ENCODE results near the gene GABRR3. TPM values are rescaled to one million over a fixed set of nuclear protein-coding genes. Genes with fewer than 3 reads are reported as not detected.

GABRR3 gene
- total RNA-seq, 1 experiment from 2014 or later = not detected

DNA sequence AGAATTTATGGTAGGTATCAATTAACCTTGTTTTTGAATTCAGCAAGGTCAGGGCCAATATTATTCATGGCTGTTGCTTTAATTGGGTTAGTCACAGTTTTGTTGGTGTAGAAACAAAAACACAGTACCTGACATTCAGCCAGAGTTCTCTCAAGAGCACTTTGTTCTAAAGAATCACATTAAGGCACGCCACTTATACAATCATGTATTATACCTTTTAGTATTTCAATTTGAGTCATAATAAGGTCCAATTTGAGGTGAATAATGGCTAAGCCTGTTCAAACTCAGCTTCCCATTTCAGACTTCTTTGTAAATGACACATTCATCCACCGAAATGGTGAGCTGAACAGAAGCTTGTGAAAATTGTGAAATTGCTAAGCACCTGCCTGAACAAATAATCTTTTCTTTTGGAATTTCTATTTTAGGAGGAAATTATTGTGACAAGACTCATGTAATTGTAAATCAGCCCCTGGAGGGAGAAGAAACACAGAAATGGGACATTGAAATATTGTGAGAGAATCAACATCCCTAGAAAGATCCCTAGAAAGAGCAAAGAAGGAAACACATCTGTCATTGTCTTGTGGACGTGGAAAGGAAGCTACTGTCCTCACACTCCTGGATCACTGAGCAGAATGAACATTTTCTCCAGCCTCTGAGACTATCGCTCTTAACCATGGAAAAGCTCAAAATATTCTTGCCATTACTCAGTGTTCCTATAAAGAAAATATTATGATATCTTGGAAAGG is 92.1 kb downstream of the GABRR3 start:
- CTCF ChIA-PET = no interaction called here

DNA sequence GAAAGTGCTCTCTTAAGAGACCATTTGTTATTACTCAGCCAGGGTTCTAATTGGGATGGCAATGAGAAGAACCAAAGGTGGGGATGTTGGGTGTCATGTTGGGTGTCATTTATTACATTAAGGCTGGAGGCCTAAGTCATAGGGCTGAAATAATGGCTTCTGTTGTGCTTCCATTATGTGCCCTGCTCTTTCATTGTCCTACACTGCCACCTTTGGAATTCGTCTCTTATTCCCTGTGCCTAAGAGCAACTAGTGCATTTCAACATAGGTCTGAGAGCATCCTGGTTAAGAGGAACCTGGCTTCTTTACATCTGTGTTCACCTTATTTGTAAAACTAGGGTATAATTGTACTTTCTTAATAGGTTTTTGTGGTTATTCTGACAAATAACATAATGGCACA is 95.1 kb downstream of the GABRR3 start:
- in situ Hi-C loops (cut with HindIII; ENCODE audit: low pct_unique_long_range_greater_than_20kb, low sequenced_read_pairs) = no loop called here

More for the DNA sequence above, 92.1 kb downstream of the GABRR3 start:
- POLR2A ChIA-PET = no interaction called here
- H3K27ac ChIP-seq (ENCODE audit: low read length) = no peak overlapping the region
- H3K4me3 ChIP-seq (ENCODE audit: low read depth in 2 of 2, low read length in 2 of 2) = no peak overlapping the region
- peaks cover 37% of the 10 kb centered on the region for H3K36me3 ChIP-seq (ENCODE audit: control insufficient read depth, insufficient read depth, low read length)
- DNase-seq (ENCODE audit: low read depth, low spot score) (no peak), ATAC-seq (no peak)
- TF ChIP-seq, protein P1, sequence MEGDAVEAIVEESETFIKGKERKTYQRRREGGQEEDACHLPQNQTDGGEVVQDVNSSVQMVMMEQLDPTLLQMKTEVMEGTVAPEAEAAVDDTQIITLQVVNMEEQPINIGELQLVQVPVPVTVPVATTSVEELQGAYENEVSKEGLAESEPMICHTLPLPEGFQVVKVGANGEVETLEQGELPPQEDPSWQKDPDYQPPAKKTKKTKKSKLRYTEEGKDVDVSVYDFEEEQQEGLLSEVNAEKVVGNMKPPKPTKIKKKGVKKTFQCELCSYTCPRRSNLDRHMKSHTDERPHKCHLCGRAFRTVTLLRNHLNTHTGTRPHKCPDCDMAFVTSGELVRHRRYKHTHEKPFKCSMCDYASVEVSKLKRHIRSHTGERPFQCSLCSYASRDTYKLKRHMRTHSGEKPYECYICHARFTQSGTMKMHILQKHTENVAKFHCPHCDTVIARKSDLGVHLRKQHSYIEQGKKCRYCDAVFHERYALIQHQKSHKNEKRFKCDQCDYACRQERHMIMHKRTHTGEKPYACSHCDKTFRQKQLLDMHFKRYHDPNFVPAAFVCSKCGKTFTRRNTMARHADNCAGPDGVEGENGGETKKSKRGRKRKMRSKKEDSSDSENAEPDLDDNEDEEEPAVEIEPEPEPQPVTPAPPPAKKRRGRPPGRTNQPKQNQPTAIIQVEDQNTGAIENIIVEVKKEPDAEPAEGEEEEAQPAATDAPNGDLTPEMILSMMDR (IDR thresholded peaks at IDR 0.05) = no peak
- TF ChIP-seq, protein P2, sequence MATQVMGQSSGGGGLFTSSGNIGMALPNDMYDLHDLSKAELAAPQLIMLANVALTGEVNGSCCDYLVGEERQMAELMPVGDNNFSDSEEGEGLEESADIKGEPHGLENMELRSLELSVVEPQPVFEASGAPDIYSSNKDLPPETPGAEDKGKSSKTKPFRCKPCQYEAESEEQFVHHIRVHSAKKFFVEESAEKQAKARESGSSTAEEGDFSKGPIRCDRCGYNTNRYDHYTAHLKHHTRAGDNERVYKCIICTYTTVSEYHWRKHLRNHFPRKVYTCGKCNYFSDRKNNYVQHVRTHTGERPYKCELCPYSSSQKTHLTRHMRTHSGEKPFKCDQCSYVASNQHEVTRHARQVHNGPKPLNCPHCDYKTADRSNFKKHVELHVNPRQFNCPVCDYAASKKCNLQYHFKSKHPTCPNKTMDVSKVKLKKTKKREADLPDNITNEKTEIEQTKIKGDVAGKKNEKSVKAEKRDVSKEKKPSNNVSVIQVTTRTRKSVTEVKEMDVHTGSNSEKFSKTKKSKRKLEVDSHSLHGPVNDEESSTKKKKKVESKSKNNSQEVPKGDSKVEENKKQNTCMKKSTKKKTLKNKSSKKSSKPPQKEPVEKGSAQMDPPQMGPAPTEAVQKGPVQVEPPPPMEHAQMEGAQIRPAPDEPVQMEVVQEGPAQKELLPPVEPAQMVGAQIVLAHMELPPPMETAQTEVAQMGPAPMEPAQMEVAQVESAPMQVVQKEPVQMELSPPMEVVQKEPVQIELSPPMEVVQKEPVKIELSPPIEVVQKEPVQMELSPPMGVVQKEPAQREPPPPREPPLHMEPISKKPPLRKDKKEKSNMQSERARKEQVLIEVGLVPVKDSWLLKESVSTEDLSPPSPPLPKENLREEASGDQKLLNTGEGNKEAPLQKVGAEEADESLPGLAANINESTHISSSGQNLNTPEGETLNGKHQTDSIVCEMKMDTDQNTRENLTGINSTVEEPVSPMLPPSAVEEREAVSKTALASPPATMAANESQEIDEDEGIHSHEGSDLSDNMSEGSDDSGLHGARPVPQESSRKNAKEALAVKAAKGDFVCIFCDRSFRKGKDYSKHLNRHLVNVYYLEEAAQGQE (IDR thresholded peaks at IDR 0.05; ENCODE audit: insufficient read depth in 1 of 2, low read depth in 2 of 2, low read length in 1 of 2) = no peak
- TF ChIP-seq SIN3A (IDR thresholded peaks at IDR 0.05; ENCODE audit: borderline replicate concordance, insufficient read depth, low read depth, low read length) (no peak), TCF7L2 (IDR thresholded peaks at IDR 0.05; ENCODE audit: low read depth, low read length) (no peak), POLR2AphosphoS5 (IDR thresholded peaks at IDR 0.05; ENCODE audit: low read depth, low read length) (no peak)
- H3K4me1 ChIP-seq (ENCODE audit: control insufficient read depth, insufficient read depth, low read length) = no peaks in the 10 kb centered on the region
- intact Hi-C loops (cut with micrococcal nuclease; ENCODE audit: unreplicated experiment) = loop anchor here (10.0 kb wide), 1 partner anchor 148 kb away; no protein-coding TSS in a partner anchor
- no peaks in the 10 kb centered on the region for H3K27me3 ChIP-seq (ENCODE audit: control insufficient read depth, insufficient read depth, low read length)
- H3K9me3 ChIP-seq (ENCODE audit: control insufficient read depth, insufficient read depth, low read depth, low read length) = no peaks in the 10 kb centered on the region
- BruUV-seq (replicated peaks) = no TSS peak
- in situ Hi-C loops (cut with HindIII; ENCODE audit: low pct_unique_long_range_greater_than_20kb, low sequenced_read_pairs) = no loop called here

More for the DNA sequence above, 95.1 kb downstream of the GABRR3 start:
- H3K36me3 ChIP-seq (ENCODE audit: control insufficient read depth, insufficient read depth, low read length) = peaks cover 31% of the 10 kb centered on the region
- DNase-seq (ENCODE audit: low read depth, low spot score) (no peak), ATAC-seq (peak; percentile 74; the same call in 1 of the 2 replicates)
- no TSS peak for BruUV-seq (replicated peaks)
- intact Hi-C loops (cut with micrococcal nuclease; ENCODE audit: unreplicated experiment) = loop anchor here (10.0 kb wide), 1 partner anchor 145 kb away; no protein-coding TSS in a partner anchor
- H3K27ac ChIP-seq (ENCODE audit: low read length) = no peak overlapping the region
- H3K4me1 ChIP-seq (ENCODE audit: control insufficient read depth, insufficient read depth, low read length) = no peaks in the 10 kb centered on the region
- TF ChIP-seq, protein P1 (IDR thresholded peaks at IDR 0.05) = peak; percentile 20; the same call in 1 of the 2 replicates
- TF ChIP-seq, protein P2 (IDR thresholded peaks at IDR 0.05; ENCODE audit: insufficient read depth in 1 of 2, low read depth in 2 of 2, low read length in 1 of 2) = no peak
- no peak overlapping the region for H3K4me3 ChIP-seq (ENCODE audit: low read depth in 2 of 2, low read length in 2 of 2)
- H3K27me3 ChIP-seq (ENCODE audit: control insufficient read depth, insufficient read depth, low read length) = no peaks in the 10 kb centered on the region
- no peaks in the 10 kb centered on the region for H3K9me3 ChIP-seq (ENCODE audit: control insufficient read depth, insufficient read depth, low read depth, low read length)
- CTCF ChIA-PET = no interaction called here
- POLR2A ChIA-PET = no interaction called here

Data from Panc1 (cell line).